OCI-LY1 (cell line): ENCODE results near the gene AGRN.

Source experiments
- EZH2 ChIP-seq: fragments of 200-600 bp; sonication (generic), shearing (Covaris generic); IDR thresholded peaks from 2 replicates; pipeline ENCODE4 v1.8.0; 2017; ENCODE audit warnings: borderline replicate concordance, mixed run types, mild to moderate bottlenecking, antibody characterized with exemption, low read length, moderate library complexity, mixed read lengths
- TF ChIP-seq, protein P1 (sequence below): fragments of 200-600 bp; sonication (generic), shearing (Covaris generic); IDR thresholded peaks from 2 replicates; pipeline ENCODE4 v1.5.1; 2017; ENCODE audit warnings: mild to moderate bottlenecking, antibody characterized with exemption, low read length, moderate library complexity, mixed read lengths

DNA sequence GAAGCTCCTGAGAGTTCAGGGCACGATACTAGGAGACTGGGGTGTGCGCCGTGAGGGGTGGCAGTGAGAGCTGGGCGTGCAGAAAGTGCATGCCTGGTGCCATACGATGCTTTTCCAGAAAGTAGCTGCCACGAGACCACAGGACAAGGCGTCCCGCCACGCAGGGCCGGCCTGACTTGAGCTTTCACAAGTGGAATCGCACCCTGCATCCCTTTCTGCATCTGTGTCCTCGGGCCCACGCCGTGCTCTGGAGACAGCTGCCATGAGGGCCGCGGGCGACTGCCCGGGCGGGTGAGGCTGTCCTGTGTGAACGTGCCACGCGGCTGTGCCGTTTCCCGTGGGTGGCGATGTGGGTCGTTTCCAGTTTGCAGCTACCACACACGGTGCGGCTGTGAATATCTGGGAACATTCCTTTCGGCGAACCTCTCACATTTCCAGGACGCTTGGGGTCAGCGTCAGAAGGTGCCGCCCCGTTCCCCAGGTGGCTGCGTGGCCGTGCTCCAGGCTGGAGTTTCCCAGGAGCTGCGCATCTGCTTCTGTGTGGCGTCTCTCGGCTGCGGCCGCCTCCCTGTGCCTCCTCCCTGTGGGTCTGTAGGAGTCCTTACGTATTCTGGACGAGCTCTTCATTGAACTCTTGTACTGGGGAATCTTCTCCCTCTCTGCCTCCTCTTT, 37.0 kb upstream of the AGRN start:
- TF ChIP-seq, protein P1, sequence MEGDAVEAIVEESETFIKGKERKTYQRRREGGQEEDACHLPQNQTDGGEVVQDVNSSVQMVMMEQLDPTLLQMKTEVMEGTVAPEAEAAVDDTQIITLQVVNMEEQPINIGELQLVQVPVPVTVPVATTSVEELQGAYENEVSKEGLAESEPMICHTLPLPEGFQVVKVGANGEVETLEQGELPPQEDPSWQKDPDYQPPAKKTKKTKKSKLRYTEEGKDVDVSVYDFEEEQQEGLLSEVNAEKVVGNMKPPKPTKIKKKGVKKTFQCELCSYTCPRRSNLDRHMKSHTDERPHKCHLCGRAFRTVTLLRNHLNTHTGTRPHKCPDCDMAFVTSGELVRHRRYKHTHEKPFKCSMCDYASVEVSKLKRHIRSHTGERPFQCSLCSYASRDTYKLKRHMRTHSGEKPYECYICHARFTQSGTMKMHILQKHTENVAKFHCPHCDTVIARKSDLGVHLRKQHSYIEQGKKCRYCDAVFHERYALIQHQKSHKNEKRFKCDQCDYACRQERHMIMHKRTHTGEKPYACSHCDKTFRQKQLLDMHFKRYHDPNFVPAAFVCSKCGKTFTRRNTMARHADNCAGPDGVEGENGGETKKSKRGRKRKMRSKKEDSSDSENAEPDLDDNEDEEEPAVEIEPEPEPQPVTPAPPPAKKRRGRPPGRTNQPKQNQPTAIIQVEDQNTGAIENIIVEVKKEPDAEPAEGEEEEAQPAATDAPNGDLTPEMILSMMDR = no peak
- no peak for TF ChIP-seq EZH2
